Subcutaneous abdominal adipose tissue (tissue), 5 donors: ENCODE measurements around the gene LCAT.

ENCODE experiments used
- H3K27ac ChIP-seq: one replicate; pipeline ENCODE4 v1.7.0; 2013; ENCODE audit warnings: low read depth, mild to moderate bottlenecking, inconsistent platforms, low read length, moderate library complexity
- H3K27me3 ChIP-seq, 5 donors: one replicate each; pipeline ENCODE4 v1.7.0; 2013; ENCODE audit warnings: low read length in 5 of 5, inconsistent platforms in 1 of 5; ENCODE audit not compliant: control insufficient read depth in 5 of 5, insufficient read depth in 4 of 5
- H3K36me3 ChIP-seq, 5 donors: one replicate each; pipeline ENCODE4 v1.7.0; 2013; ENCODE audit warnings: low read length in 5 of 5; ENCODE audit not compliant: control insufficient read depth in 5 of 5, insufficient read depth in 5 of 5
- H3K4me1 ChIP-seq, 5 donors: one replicate each; pipeline ENCODE4 v1.7.0; 2013; ENCODE audit warnings: low read length in 5 of 5, mild to moderate bottlenecking in 3 of 5, moderate library complexity in 1 of 5; ENCODE audit not compliant: control insufficient read depth in 5 of 5, insufficient read depth in 5 of 5
- H3K4me3 ChIP-seq, 5 donors: one replicate each; pipeline ENCODE4 v1.7.0; 2013; ENCODE audit warnings: low read length in 5 of 5, low read depth in 1 of 5
- H3K9ac ChIP-seq, 5 donors: one replicate each; pipeline ENCODE4 v1.7.0; 2013; ENCODE audit warnings: low read length in 5 of 5, mild to moderate bottlenecking in 4 of 5, moderate library complexity in 3 of 5
- H3K9me3 ChIP-seq, 5 donors: one replicate each; pipeline ENCODE4 v1.7.0; 2013; ENCODE audit warnings: low read length in 5 of 5; ENCODE audit not compliant: control insufficient read depth in 5 of 5
- donor health status: healthy.
- donor health status: healthy.
- donor health status: healthy.
- donor health status: healthy.
- donor health status: healthy.

Gene LCAT

DNA sequence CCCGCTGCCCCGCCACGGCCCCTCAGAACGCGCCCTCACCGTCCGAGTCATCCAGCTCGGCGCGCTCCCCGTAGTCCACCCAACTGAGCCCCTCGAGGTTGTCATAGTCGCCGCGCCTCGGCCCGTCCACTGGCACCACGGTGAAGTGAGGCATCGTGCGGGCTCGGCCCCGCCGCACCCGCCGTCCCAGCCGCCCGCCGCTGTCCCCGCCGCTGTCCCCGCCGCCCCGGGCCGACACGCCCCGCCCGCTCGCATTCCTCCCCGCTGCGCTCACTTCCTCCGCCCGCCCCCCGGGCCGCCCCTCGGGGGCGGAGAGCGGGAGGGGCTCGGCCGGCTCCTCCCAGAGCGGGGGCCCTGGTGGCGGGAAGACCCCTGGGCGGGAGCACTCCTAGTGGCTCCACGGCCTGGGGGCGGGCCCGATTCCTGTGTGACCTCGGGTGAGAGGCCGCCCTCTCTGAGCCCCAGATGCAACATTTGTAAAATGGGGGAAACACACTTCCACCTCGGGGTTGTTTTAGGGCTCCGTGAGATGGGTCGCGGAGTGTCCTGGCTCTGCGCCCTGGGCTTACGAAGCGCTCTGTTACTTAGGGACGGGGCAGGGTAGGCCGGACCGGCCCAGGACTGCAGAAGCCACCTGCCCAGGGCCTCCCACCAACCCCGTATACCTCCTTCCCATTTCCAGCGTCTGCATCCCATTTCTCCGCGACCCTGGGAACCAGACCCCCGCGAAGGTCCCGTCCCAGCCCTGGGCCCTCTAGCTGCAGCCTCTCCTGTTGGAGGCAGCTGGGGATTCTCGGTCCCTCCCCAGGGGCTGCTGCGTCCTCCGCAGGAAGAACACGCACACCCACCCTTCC lies 24.7 kb upstream of the LCAT start, which contains the start of gene SLC12A4:
SLC12A4 (minus strand) TSS at position 238 of the 854 bp plus-strand sequence; CDS start at position 154, 84 bp downstream.
- Histone ChIP-seq H3K4me1 (peaks cover 14 to 52% (median 47%) of the 10 kb centered on the region in 5 donors), H3K9ac (peak within 1 kb of the TSS; percentile 89 to 98 (median 92)), H3K9me3 (no peaks in the 10 kb centered on the region), H3K4me3 (peak within 1 kb of the TSS; percentile 73 to 94 (median 84)), H3K36me3 (peaks cover 0 to 5% (median 5%) of the 10 kb centered on the region in 5 donors), H3K27me3 (no peaks in the 10 kb centered on the region), H3K27ac (peak within 1 kb of the TSS; percentile 91)

DNA sequence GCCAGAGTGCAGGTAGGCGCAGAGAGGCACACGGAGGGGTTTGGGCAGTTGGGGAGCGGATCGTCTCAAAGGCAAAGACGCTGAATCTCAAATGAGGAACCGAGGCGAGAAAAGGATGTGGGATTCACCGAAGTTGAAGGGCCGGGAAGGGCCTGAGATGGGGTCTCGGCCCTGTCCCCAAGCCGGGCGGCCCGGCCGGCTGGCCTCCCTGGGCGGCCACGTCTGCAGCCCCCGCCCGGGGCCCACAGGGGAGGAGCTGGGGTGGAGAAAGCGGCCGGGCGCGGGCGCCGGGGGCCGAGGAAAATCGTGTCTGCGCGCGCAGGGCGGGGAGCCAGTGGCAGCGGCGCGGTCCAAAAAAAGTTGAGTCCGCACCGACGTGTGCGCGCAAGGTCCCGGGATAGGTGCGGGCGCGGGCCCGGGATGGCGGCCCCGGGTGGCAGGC lies 24.1 kb upstream of the LCAT start:
- Histone ChIP-seq H3K9me3 (no peaks in the 10 kb centered on the region), H3K4me3 (peak overlapping the region; percentile 73 to 94 (median 84)), H3K27me3 (no peaks in the 10 kb centered on the region), H3K27ac (peak overlapping the region; percentile 91), H3K36me3 (peaks cover 0 to 10% (median 6%) of the 10 kb centered on the region in 5 donors), H3K4me1 (peaks cover 15 to 59% (median 53%) of the 10 kb centered on the region in 5 donors), H3K9ac (peak overlapping the region; percentile 89 to 98 (median 92))

DNA sequence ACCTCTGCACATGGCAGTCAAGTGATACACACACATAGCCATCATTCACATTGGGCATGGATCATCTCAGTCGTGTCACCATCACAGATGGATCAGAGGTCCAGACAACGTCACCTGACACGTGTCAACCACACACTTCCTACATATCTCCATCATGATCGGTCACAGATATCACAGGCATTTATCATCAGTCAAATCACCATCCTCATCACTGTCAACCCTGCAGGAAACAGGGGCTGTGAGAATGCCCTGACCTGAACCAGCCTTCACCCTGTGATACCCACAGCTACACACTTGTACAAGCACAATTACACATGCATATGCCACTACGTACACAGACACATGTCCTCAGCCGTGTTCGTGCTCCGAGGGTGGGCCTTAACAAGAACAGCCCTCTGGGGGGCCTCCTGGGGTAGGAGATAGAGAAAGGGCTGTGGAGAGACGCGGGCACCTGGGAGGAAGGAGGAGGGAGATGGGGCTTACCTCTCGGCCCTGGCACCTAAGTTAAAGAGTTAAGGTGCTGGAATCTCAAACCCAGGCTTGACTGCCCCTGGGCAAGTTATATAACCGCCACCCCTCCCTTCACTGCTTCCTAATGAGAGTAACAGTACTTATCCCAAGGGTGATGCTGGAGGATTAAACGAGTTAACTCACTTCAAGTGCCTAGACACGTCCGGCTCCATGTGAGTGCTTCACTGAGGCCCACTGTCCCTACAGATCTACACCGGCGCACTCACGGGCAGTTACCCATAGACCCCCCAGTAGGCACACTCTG lies 23.4 kb upstream of the LCAT start:
- Histone ChIP-seq H3K4me1 (peaks cover 18 to 65% (median 59%) of the 10 kb centered on the region in 5 donors), H3K9me3 (no peaks in the 10 kb centered on the region), H3K27me3 (no peaks in the 10 kb centered on the region)

DNA sequence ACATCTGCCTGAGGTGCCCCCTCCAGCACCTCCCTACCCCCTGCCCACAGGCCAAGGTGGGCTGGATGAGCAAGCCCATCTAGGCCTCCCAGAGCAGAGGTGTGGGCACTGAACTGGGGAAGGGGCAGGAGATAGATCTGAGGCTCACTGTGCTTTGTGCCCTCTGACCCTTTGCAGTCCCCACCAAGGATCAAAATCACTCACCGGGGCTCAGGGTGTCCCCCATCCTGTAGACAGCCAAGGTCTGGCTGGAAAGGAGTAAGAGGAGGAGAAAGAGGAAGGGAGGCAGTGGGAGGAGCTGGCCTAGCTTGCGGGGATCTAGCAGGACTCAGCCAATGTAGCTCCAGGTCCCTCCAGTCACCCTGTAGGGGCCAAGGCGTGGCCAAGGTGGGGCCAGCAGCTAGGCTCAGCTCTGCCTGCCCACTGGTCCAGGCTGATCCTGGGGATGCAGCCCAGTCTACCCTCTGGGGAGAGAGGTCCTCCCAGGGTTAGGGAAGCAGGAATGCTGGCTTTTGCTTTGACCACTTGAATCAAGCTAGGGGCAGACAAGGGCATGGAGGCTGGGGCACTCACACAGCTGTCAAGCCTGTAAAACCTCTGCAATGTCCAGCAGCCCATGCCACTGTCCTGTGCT lies 22.7 kb upstream of the LCAT start:
- no peaks in the 10 kb centered on the region for H3K9me3 ChIP-seq
- peak overlapping the region; percentile 73 to 94 (median 84) for H3K4me3 ChIP-seq
- H3K9ac ChIP-seq = peak overlapping the region; percentile 1 to 98 (median 89)
- peaks cover 18 to 72% (median 65%) of the 10 kb centered on the region in 5 donors for H3K4me1 ChIP-seq
- H3K27me3 ChIP-seq = no peaks in the 10 kb centered on the region
- H3K27ac ChIP-seq = peak overlapping the region; percentile 91
- H3K36me3 ChIP-seq = peaks cover 0 to 23% (median 19%) of the 10 kb centered on the region in 5 donors

More for the DNA sequence above, 23.4 kb upstream of the LCAT start:
- H3K36me3 ChIP-seq = peaks cover 0 to 16% (median 12%) of the 10 kb centered on the region in 5 donors
- H3K27ac ChIP-seq = peak overlapping the region; percentile 91
- peak overlapping the region; percentile 73 to 94 (median 84) for H3K4me3 ChIP-seq
- H3K9ac ChIP-seq = peak overlapping the region; percentile 89 to 98 (median 92)

DNA sequence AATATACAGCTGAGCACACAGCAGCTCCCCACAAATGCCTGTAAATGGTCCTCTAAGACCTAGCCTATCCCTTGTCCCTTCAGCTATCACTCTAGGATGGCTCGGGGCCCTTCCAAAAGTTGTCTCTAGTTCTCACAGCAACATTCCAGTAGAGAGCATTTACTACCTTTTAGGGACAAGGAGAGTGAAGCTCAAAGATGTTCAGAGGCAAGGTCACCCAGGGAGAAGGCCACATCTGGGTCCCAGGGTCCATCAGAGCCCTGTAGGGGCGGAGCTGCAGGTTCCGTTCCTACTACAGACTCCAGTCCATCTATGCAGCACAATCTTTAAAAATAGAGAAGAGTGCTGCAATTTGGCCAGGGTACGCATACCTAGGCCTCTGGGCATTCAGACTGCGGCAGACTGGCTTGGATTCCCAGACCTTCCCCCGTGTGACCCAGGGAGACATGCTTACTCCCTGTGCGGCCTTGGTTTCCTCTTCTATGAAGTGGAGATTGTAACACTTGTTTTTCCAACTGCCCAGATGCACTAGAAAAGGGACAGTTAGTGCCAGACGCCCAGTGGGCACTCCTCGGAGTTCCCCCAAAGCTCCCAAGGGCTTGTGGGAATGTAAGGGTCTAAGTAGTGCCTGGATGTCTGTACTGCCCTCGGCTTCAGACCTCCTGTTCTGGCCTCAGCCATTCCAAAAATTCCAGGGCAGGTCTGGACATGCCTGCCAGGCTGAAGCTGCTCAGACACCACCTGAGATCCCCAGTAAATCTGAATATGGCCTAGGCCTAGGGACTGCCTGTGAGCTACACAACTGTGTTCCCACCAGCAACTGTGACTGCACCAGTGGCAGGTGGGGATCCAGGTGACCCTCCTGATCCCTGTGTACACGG lies 22.0 kb upstream of the LCAT start:
- H3K9me3 ChIP-seq = no peaks in the 10 kb centered on the region
- H3K4me3 ChIP-seq = peak overlapping the region; percentile 22 to 94 (median 84)
- H3K27ac ChIP-seq = peak overlapping the region; percentile 91
- H3K4me1 ChIP-seq = peaks cover 18 to 80% (median 72%) of the 10 kb centered on the region in 5 donors
- peak overlapping the region; percentile 1 to 98 (median 89) for H3K9ac ChIP-seq
- H3K36me3 ChIP-seq = peaks cover 0 to 31% (median 27%) of the 10 kb centered on the region in 5 donors
- no peaks in the 10 kb centered on the region for H3K27me3 ChIP-seq

DNA sequence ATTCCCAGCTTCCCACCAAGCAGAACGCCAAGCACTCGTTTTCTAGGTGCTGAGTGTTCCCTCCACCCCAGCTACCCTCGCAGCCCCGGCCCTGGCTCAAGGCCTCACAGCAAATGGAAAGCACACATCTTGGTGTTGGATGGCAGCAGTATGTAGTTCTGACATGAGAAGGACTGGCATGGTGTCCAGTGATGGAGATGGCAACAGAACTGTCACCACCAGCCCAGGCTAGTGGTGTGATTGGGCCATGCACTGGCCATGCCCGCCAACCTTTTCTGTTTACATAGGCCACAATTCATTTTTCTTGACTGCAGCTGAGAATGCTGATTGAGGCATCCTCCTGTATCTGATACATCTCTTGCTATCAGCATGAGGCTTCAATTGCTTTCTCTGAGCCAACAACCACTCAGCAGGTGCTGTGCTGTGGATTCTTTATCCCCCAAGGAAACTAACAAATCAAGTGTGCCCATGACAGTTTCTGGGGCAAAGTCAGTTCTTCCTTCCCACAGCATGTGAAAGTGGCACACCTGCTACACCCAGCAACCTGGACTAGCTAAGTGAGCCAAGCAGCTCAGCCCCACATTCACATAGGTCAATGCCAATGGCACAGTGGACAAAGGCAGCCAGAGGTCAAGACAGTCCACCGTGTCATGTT lies 20.7 kb upstream of the LCAT start:
- peaks cover 0 to under 1% (median 0%) of the 10 kb centered on the region in 5 donors for H3K27me3 ChIP-seq
- no peaks in the 10 kb centered on the region for H3K9me3 ChIP-seq
- H3K9ac ChIP-seq = no peak overlapping the region
- peak overlapping the region; percentile 84 for H3K27ac ChIP-seq
- H3K36me3 ChIP-seq = peaks cover 0 to 43% (median 40%) of the 10 kb centered on the region in 5 donors
- H3K4me1 ChIP-seq = peaks cover 25 to 93% (median 81%) of the 10 kb centered on the region in 5 donors
- peak overlapping the region in 2 of 5 donors; percentile 11 to 20 for H3K4me3 ChIP-seq

DNA sequence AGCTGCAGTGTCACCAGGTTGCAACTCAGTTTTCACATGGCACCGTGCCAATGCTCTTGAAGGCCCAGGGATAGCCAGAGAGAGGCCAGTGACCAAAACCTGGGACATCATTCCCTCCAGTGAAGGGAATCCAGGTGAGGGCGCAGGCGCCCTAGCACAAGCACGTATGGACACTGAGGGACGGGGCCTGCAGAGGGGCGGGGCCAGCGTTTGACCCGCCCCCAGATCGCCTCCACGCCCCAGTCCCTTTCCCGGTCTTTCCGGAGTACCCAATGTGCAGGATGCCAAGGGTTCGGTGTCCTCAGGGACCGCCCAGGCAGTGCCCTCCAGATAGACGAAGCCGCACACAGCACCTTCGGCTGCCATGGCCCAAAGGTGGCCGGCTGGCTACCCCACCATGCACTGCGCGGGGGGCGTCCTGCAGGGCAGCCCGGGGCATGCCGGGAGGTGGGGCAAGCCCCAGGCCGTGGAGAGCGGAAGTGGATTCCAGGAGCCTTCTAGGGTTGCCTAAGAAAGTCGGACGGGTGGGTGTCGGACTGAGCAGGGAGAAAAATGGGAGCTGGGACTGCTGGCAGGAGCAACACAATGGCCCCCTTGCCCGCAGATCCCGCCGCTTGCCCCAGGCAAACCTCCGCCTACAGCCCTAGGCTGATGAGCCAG lies 19.9 kb upstream of the LCAT start:
- Histone ChIP-seq H3K9me3 (no peaks in the 10 kb centered on the region), H3K27ac (peak overlapping the region; percentile 84), H3K4me3 (peak overlapping the region in 2 of 5 donors; percentile 17 to 36), H3K9ac (peak overlapping the region in 1 of 5 donors; percentile 5), H3K36me3 (peaks cover 0 to 50% (median 46%) of the 10 kb centered on the region in 5 donors), H3K27me3 (peaks cover 0 to 3% (median 0%) of the 10 kb centered on the region in 5 donors), H3K4me1 (peaks cover 27 to 94% (median 83%) of the 10 kb centered on the region in 5 donors)

DNA sequence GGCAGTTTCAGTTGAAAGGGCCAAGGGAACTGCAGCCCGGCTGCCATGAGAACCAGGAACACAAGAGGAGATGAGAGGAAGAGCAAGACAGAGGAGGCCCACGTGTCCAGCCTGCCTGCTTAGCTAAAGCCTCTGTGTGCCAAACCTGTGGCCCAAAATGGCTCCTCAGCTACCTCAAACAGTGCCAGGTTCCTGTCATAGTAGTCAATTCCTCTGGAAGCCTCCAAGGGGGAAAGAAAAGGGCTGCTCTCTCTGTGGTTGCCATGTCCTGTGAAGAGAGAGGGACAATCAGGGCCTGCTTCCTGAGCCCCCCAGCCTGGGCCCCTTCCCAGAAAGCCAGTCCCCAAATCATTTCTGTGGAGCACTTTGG lies 19.4 kb upstream of the LCAT start:
- Histone ChIP-seq H3K4me1 (peaks cover 27 to 97% (median 81%) of the 10 kb centered on the region in 5 donors), H3K27me3 (peaks cover 0 to 3% (median 0%) of the 10 kb centered on the region in 5 donors), H3K36me3 (peaks cover 0 to 55% (median 52%) of the 10 kb centered on the region in 5 donors), H3K9ac (peak overlapping the region in 1 of 5 donors; percentile 5), H3K27ac (peak overlapping the region; percentile 84), H3K4me3 (peak overlapping the region in 2 of 5 donors; percentile 17 to 36), H3K9me3 (no peaks in the 10 kb centered on the region)
